HG03280 (cell line): ENCODE results near the gene ITGA11.

ENCODE experiments used
- ATAC-seq: cut with Tn5 transposase; IDR thresholded peaks from one replicate; pipeline ENCODE4 v1.9.1; 2021; ENCODE audit warnings: mild to moderate bottlenecking, moderate library complexity; ENCODE audit not compliant: unreplicated experiment

ITGA11 gene

DNA sequence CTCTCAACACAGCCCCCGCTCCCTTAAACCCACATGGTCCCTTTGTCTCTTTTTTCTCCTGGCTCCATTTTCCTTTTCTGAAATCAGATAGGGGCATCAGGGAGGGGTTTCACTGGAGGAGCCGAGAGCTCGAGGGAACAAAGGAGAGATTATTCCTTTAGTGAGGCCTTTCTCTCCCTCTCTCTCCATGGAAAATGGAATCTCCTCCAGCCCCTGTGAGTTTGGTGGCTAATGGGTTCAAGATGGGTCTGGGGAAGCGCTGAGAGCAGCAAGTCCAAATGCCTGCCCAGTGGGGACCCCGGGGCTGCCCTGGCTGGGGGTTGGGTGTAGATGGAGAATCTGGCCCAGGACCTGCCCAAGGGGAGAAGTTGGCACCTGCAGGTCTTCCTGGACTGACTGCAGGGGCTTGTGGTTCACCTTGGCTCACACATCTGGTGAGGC is 56.8 kb downstream of the ITGA11 start:
- no peak for ATAC-seq

- ATAC-seq, result no peak
These were observed 57.7 kb downstream of the ITGA11 start for GRCh38 chr15:68374168-68374745.

DNA sequence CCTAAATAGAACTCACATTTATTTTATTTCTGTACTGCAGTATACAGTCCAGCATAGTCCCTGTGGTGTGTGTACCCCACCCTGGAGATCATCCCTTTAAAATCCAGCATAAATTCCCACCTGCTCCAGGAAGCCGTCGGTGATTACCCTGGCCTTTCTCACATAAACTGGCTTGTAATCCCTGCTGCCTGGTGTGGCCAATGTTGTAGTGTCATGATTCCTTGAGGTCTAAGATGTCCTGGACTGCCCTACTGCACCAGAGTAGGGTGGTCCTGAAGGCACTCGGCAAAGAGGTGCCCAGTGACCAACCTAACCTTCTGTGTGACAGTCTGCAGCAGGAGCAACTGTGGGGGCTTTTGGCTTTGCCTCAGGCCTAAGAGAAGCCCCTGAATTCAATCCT is 58.9 kb downstream of the ITGA11 start:
- ATAC-seq, result no peak

- no peak for ATAC-seq
These were observed 59.6 kb downstream of the ITGA11 start for GRCh38 chr15:68372291-68372811.

GRCh38 chr15:68371851-68372250 is 60.1 kb downstream of the ITGA11 start:
- no peak for ATAC-seq

DNA sequence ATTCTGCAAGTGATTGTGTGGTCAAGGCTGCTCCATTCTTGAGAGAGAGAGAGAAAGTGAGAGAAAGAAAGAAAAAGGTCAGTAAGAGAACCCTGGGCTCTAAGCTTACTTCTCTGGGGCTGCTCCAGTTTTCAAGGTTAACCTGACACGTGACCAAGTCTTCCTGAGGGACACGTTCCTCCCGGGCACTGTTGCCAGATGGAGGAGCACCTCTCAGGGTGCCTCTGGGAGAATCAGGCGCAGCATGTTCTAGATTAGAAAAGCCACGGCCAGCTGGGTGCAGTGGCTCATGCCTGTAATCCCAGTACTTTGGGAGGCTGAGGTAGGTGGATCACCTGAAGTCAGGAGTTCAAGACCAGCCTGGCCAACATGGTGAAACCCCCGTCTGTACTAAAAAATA is 60.8 kb downstream of the ITGA11 start:
- no peak for ATAC-seq

- no peak for ATAC-seq
These were observed 61.2 kb downstream of the ITGA11 start for GRCh38 chr15:68370768-68371151.

GRCh38 chr15:68369931-68370767 is 61.8 kb downstream of the ITGA11 start:
- ATAC-seq, result no peak

GRCh38 chr15:68368731-68369435 is 63.1 kb downstream of the ITGA11 start:
- no peak for ATAC-seq

DNA sequence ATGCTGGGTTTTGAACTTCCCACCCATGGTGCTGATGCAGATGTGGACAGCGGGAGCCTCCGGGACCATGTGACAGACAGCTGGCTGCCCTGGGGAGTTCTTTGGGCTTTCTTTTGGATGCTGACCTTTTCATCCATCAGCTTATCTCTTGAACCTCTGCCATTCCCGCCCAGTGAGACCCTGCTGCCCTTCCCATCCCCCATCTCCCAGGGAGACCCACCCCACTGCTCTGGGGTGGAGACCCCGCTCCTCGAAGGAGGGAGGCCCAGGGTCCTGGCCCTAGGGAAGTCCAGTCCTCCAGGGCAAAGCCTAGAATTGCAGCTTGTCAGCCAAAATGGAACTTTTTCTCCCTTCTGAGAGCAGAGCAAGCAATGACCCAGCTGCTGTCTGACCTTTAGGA is 64.0 kb downstream of the ITGA11 start:
- ATAC-seq, result no peak

DNA sequence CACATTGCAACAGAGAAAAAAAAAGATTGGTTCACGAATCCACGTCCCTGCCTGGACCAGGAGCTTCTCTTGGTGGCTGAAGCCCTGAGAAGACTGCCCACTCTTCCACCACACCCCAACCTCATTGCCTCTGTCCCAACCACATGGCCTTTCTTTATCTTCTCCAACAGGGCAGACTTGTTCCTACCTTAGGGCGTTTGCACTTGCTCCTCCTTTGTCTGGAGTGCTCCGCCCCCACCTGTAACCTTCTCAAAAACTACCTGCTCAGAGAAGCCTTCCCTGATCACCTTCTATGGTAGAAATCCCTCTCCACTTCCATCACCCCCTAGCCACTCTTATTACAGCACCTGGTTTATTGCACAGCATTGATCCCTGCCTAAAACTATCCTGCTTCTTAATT is 64.7 kb downstream of the ITGA11 start:
- no peak for ATAC-seq

DNA sequence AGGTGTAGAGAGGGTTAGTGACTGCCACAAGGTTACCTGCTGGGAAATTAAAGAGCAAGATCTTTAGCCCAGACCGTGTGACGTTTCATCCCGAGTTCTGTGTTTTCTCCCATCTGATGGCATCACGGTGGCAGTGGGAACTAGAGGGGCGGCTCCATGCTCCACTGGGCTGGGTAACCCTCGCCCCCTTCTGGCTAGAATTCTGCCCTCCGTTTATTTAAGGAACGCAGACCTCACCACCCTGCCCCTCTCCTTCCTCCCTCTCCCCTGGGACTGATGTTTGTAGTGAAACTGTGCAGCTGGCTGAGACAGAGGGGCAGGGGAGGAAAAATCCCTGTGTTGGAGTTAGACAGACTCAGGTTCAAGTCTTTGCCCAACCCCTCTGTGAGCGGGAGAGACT is 65.6 kb downstream of the ITGA11 start:
- no peak for ATAC-seq

GRCh38 chr15:68365770-68366169 is 66.2 kb downstream of the ITGA11 start:
- ATAC-seq, result no peak

GRCh38 chr15:68365140-68365745 is 66.7 kb downstream of the ITGA11 start:
- ATAC-seq, result no peak

GRCh38 chr15:68364660-68365035 is 67.3 kb downstream of the ITGA11 start:
- no peak for ATAC-seq

DNA sequence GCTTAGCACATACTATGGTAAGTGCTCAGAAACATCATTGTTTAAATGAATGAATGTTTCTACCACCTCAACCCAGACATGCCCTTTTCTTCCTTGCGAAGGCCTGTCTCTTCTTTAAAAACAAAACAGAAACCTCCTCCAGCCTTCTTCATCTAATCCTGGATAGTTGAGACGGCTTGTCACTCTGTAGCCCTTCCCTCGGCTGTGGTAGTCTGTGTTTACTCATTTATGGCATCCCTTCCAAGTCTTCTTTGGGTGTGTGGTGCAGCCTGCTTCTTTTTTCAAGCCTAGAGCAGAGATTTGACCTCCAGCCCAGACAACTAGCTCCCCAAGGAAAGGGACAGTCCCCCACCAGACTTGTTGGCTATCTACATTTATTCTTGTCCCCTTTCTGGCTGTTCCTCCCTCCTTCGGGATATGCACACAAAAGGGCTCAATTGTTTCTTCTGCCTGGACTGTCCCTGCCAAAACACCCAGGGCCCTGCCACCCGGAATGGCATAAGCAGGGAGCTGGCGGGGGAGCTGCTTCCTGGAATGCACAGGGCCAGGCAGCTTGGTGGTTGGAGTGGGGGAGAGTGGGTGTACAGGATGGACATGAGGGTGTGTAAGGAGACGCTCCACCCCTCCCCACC is 67.8 kb downstream of the ITGA11 start:
- no peak for ATAC-seq

GRCh38 chr15:68363353-68363752 is 68.6 kb downstream of the ITGA11 start:
- no peak for ATAC-seq

- no peak for ATAC-seq
These were observed 69.3 kb downstream of the ITGA11 start for GRCh38 chr15:68362537-68363126.

DNA sequence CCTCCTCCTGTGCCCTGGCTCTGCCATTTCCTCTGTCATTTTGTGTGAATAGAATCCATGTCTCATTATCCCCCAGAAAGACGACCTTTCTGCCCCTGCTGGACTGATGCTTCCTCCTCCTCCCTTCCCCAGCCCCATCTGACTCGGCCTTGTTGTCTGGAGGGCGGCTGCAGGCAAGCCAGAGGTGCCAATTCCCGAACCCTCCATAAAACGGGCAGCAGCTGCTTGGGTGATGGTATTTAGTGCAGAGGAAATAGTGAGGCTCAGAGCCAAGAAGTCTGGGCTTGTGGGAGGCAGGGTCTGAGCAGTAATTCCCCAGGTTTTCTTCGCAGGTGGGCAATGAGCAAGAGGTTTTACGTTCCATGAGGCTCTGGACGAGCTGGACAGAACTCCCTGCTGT is 71.2 kb downstream of the ITGA11 start:
- no peak for ATAC-seq

GRCh38 chr15:68356778-68357177 is 75.2 kb downstream of the ITGA11 start:
- no peak for ATAC-seq

DNA sequence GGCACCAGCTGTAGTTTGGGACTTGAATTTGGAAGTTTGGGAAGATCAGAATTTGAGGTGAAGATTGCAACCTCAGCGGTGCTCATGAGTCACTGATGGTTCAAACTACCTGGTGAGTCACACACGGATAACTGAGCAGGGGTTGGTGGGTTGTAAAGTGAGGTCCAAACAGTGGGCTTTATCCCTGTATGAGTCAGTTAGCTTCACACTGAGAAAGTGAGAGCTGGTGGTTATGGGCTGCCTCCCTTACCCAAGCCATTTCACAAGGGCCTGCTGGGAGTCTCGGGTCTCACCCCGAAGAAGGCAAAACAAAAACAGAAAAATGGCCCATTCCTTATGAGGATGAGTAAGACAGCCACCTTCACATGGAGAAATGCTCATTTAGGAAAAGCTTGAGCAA is 77.0 kb downstream of the ITGA11 start:
- ATAC-seq, result no peak
